Mesothelial cell of epicardium (in vitro differentiated cells): ENCODE results near the gene TMEM235. TPM values are rescaled to one million over a fixed set of nuclear protein-coding genes. Genes with fewer than 3 reads are reported as not detected.

Experiments used
- DNase-seq, 2 experiments: peaks; one replicate each; pipeline ENCODE4 v3.0.0; 2021; ENCODE audit warnings: low spot score in 2 of 2; ENCODE audit not compliant: unreplicated experiment in 2 of 2
- H3K27ac Mint-ChIP-seq: 2 replicates; pipeline ENCODE4 v1.8.0; 2021; ENCODE audit warnings: mixed read lengths
- H3K27me3 Mint-ChIP-seq: 2 replicates; pipeline ENCODE4 v1.8.0; 2021; ENCODE audit warnings: low read depth, mixed read lengths
- H3K36me3 Mint-ChIP-seq: 2 replicates; pipeline ENCODE4 v1.8.0; 2021; ENCODE audit warnings: mixed read lengths
- H3K4me1 Mint-ChIP-seq: 2 replicates; pipeline ENCODE4 v1.8.0; 2021; ENCODE audit warnings: mixed read lengths
- H3K4me3 Mint-ChIP-seq: 2 replicates; pipeline ENCODE4 v1.8.0; 2021; ENCODE audit warnings: mild to moderate bottlenecking, moderate library complexity, mixed read lengths
- H3K9me3 Mint-ChIP-seq: 2 replicates; pipeline ENCODE4 v1.8.0; 2021; ENCODE audit warnings: mixed read lengths
- total RNA-seq: library from RNA; stranded (reverse); gene quantifications from 3 replicates; pipeline ENCODE4 v1.2.1, GENCODE V29; 2021
- TF ChIP-seq, protein P1 (sequence below): fragments of 200-600 bp; sonication (generic); IDR thresholded peaks from one replicate; pipeline ENCODE4 v1.5.0; 2021; ENCODE audit warnings: antibody characterized with exemption; ENCODE audit not compliant: unreplicated experiment

The TMEM235 gene
- total RNA-seq, 1 donor from 2014 or later: 1.5 TPM

GRCh38 chr17:78267253-78268073, 36.0 kb downstream of the TMEM235 start:
- no peak for DNase-seq
- H3K27me3 Mint-ChIP-seq: no peaks in the 10 kb centered on the region
- TF ChIP-seq, protein P1, sequence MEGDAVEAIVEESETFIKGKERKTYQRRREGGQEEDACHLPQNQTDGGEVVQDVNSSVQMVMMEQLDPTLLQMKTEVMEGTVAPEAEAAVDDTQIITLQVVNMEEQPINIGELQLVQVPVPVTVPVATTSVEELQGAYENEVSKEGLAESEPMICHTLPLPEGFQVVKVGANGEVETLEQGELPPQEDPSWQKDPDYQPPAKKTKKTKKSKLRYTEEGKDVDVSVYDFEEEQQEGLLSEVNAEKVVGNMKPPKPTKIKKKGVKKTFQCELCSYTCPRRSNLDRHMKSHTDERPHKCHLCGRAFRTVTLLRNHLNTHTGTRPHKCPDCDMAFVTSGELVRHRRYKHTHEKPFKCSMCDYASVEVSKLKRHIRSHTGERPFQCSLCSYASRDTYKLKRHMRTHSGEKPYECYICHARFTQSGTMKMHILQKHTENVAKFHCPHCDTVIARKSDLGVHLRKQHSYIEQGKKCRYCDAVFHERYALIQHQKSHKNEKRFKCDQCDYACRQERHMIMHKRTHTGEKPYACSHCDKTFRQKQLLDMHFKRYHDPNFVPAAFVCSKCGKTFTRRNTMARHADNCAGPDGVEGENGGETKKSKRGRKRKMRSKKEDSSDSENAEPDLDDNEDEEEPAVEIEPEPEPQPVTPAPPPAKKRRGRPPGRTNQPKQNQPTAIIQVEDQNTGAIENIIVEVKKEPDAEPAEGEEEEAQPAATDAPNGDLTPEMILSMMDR: no peak
- H3K4me3 Mint-ChIP-seq: peak overlapping the region; percentile 48
- no peaks in the 10 kb centered on the region for H3K9me3 Mint-ChIP-seq
- H3K4me1 Mint-ChIP-seq: peaks cover 68% of the 10 kb centered on the region
- no peaks in the 10 kb centered on the region for H3K36me3 Mint-ChIP-seq
- peak overlapping the region; percentile 88 for H3K27ac Mint-ChIP-seq

- DNase-seq: no peak
These were observed 36.9 kb downstream of the TMEM235 start for GRCh38 chr17:78268191-78268874.

GRCh38 chr17:78268951-78269905, 37.8 kb downstream of the TMEM235 start:
- peaks cover 69% of the 10 kb centered on the region for H3K4me1 Mint-ChIP-seq
- H3K9me3 Mint-ChIP-seq: no peaks in the 10 kb centered on the region
- H3K27me3 Mint-ChIP-seq: no peaks in the 10 kb centered on the region
- TF ChIP-seq, protein P1: no peak
- H3K27ac Mint-ChIP-seq: peak overlapping the region; percentile 95
- peak overlapping the region; percentile 67 for H3K4me3 Mint-ChIP-seq
- peak in 1 of 2 experiments; percentile 60 for DNase-seq
- no peaks in the 10 kb centered on the region for H3K36me3 Mint-ChIP-seq

More at GRCh38 chr17:78268191-78268874, 36.9 kb downstream of the TMEM235 start:
- Mint-ChIP-seq H3K9me3 (no peaks in the 10 kb centered on the region), H3K27me3 (no peaks in the 10 kb centered on the region), H3K36me3 (no peaks in the 10 kb centered on the region), H3K4me1 (peaks cover 70% of the 10 kb centered on the region), H3K27ac (peak overlapping the region; percentile 95), H3K4me3 (peak overlapping the region; percentile 67)
- TF ChIP-seq, protein P1: no peak

- Mint-ChIP-seq H3K4me3 (peak overlapping the region; percentile 67), H3K36me3 (no peaks in the 10 kb centered on the region), H3K27me3 (no peaks in the 10 kb centered on the region), H3K9me3 (no peaks in the 10 kb centered on the region), H3K4me1 (peaks cover 65% of the 10 kb centered on the region), H3K27ac (peak overlapping the region; percentile 95)
- TF ChIP-seq, protein P1: no peak
- no peak for DNase-seq
These were observed 38.5 kb downstream of the TMEM235 start for GRCh38 chr17:78269955-78270381.
